ENCODE data around the gene MYPOP. TPM values are rescaled to one million over a fixed set of nuclear protein-coding genes. Genes with fewer than 3 reads are reported as not detected.
A peak's percentile ranks its signal among the peaks of the same experiment; 100 is the strongest.

Gene MYPOP
- total and polyA plus RNA-seq, 3 donors from 2014 or later, result 9.4 to 11.1 (median 9.5) TPM

GRCh38 chr19:45852983-45853382, 49.4 kb downstream of the MYPOP start:
- Histone ChIP-seq H3K27ac (no peak overlapping the region), H3K4me1 (no peaks in the 10 kb centered on the region), H3K4me3 (no peak overlapping the region), H3K36me3 (ENCODE audit: low read depth, missing control alignments) (no peaks in the 10 kb centered on the region), H3K9me3 (no peaks in the 10 kb centered on the region), H3K27me3 (no peaks in the 10 kb centered on the region)
- intact Hi-C loops (cut with DNase I; ENCODE audit: low total_unique reads), result no loop called here
- 80 to 85% methylated on average over 4 to 7 of the region's 7 CpGs for WGBS, 2 donors
- DNase-seq, result no peak
- TF ChIP-seq POLR2A (IDR thresholded peaks at IDR 0.05), result no peak
- TF ChIP-seq CTCF (IDR thresholded peaks at IDR 0.05), result no peak

GRCh38 chr19:45852145-45852750, 50.2 kb downstream of the MYPOP start:
- DNase-seq, result no peak
- intact Hi-C loops (cut with DNase I; ENCODE audit: low total_unique reads), result no loop called here
- H3K4me1 ChIP-seq, result no peaks in the 10 kb centered on the region
- H3K4me3 ChIP-seq, result no peak overlapping the region
- H3K27me3 ChIP-seq, result no peaks in the 10 kb centered on the region
- H3K27ac ChIP-seq, result no peak overlapping the region
- no peaks in the 10 kb centered on the region for H3K9me3 ChIP-seq
- TF ChIP-seq POLR2A (IDR thresholded peaks at IDR 0.05) (no peak), CTCF (IDR thresholded peaks at IDR 0.05) (no peak)
- 89 to 91% methylated on average over 10 of the region's 10 CpGs for WGBS, 2 donors
- H3K36me3 ChIP-seq (ENCODE audit: low read depth, missing control alignments), result no peaks in the 10 kb centered on the region

DNA sequence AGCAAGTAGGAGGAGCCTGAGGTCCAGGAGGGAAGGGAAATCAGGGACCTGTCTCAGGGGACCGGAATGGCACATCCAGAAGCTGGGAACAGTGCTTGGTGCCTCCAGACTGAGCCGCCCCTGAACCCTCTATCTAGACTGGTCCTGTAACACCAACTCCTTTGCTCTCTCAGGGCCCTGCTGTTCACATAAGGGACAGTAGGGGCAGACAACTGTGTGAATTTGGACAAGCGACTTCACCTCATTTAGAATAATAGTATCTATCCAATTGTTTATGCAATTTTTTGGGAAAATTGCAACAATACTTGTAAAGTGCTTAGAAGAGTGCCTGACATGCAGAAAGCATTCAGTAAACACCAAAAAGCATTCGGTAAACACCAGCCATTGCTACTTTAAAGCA, 53.5 kb downstream of the MYPOP start:
- no peak overlapping the region for H3K4me3 ChIP-seq
- H3K27me3 ChIP-seq, result no peaks in the 10 kb centered on the region
- no peaks in the 10 kb centered on the region for H3K36me3 ChIP-seq (ENCODE audit: low read depth, missing control alignments)
- no peak overlapping the region for H3K27ac ChIP-seq
- no peak for TF ChIP-seq POLR2A (IDR thresholded peaks at IDR 0.05)
- peak in 1 of 3 experiments; percentile 17 for TF ChIP-seq CTCF (IDR thresholded peaks at IDR 0.05)
- no peak for DNase-seq
- intact Hi-C loops (cut with DNase I; ENCODE audit: low total_unique reads), result no loop called here
- 88 to 94% methylated on average over 4 of the region's 4 CpGs for WGBS, 2 donors
- H3K9me3 ChIP-seq, result no peaks in the 10 kb centered on the region
- H3K4me1 ChIP-seq, result no peaks in the 10 kb centered on the region

GRCh38 chr19:45847663-45848062, 54.8 kb downstream of the MYPOP start:
- Histone ChIP-seq H3K4me3 (no peak overlapping the region), H3K27me3 (no peaks in the 10 kb centered on the region), H3K9me3 (no peaks in the 10 kb centered on the region), H3K36me3 (ENCODE audit: low read depth, missing control alignments) (no peaks in the 10 kb centered on the region), H3K4me1 (no peaks in the 10 kb centered on the region), H3K27ac (no peak overlapping the region)
- intact Hi-C loops (cut with DNase I; ENCODE audit: low total_unique reads), result no loop called here
- DNase-seq, result no peak
- no peak for TF ChIP-seq CTCF (IDR thresholded peaks at IDR 0.05)
- TF ChIP-seq POLR2A (IDR thresholded peaks at IDR 0.05), result no peak
- WGBS, 2 donors, result 93 to 97% methylated on average over 4 to 13 of the region's 13 CpGs

DNA sequence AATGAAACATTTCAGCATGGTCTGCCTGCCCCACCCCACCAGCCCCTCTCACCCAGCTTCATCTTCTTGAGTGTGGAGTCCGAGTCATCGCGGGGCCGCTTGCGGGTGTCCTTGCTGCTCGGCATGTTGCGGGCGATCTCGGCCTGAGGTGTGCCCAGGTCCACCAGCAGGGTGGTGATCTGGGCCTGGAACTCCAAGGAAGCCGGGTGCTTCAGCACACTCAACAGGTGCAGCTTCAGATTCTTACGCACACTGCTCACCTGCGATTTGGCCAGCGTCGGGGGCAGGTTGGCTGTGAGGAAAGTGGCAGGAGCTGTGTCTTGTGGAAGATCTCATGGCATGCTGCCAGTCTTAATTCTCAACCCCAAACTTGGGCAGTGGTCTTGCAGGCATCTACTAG, 60.2 kb downstream of the MYPOP start:
- DNase-seq, result no peak
- Histone ChIP-seq H3K9me3 (no peaks in the 10 kb centered on the region), H3K36me3 (ENCODE audit: low read depth, missing control alignments) (no peaks in the 10 kb centered on the region), H3K27me3 (no peaks in the 10 kb centered on the region), H3K4me1 (no peaks in the 10 kb centered on the region), H3K27ac (no peak overlapping the region), H3K4me3 (no peak overlapping the region)
- no peak for TF ChIP-seq POLR2A (IDR thresholded peaks at IDR 0.05)
- TF ChIP-seq CTCF (IDR thresholded peaks at IDR 0.05), result no peak
- 92 to 96% methylated on average over 14 of the region's 14 CpGs for WGBS, 2 donors
- intact Hi-C loops (cut with DNase I; ENCODE audit: low total_unique reads), result no loop called here

All from testis (tissue), 3 donors.